Measurements from ENCODE around the gene FGD5.

DNA sequence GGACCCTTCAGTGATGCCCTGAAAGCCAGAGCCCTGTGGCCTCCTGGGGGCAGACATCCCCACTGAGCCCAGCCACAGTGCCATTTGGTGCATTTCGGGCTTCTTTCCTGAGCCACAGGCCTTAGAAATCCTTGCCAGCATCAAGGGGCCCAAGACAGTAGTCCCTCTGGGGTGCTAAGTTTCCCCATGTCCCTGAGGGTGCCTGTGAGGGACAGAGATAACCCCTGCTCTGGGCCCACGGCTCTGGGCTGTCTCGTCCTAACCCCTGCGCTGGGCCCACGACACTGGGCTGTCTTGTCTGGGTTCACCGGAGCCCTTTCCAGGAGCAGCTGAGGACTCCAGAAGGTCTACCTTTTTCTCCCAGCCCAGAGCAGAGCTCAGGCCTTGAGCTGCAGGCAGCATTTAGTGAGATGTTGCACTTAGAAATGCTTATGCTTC, 45.1 kb upstream of the FGD5 start:
- TF ChIP-seq, protein P1, sequence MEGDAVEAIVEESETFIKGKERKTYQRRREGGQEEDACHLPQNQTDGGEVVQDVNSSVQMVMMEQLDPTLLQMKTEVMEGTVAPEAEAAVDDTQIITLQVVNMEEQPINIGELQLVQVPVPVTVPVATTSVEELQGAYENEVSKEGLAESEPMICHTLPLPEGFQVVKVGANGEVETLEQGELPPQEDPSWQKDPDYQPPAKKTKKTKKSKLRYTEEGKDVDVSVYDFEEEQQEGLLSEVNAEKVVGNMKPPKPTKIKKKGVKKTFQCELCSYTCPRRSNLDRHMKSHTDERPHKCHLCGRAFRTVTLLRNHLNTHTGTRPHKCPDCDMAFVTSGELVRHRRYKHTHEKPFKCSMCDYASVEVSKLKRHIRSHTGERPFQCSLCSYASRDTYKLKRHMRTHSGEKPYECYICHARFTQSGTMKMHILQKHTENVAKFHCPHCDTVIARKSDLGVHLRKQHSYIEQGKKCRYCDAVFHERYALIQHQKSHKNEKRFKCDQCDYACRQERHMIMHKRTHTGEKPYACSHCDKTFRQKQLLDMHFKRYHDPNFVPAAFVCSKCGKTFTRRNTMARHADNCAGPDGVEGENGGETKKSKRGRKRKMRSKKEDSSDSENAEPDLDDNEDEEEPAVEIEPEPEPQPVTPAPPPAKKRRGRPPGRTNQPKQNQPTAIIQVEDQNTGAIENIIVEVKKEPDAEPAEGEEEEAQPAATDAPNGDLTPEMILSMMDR (IDR thresholded peaks at IDR 0.05) = no peak
- TF ChIP-seq POLR2AphosphoS5 (IDR thresholded peaks at IDR 0.05) (no peak), POLR2A (IDR thresholded peaks at IDR 0.05) (no peak)

Measured in stomach (tissue), 4 donors.